Left colon (tissue), 2 donors: ENCODE data around the gene FAM135A. TPM values are rescaled to one million over a fixed set of nuclear protein-coding genes. Genes with fewer than 3 reads are reported as not detected.
"Not testable (repeated sequence)": the region's sequence is repeated elsewhere in the genome, so short reads cannot be mapped to it uniquely, and the experiment has no call there.

Source experiments
- ATAC-seq: fragments of 200-7000 bp; cut with Tn5 transposase; one replicate; pipeline ENCODE4 v1.9.1; 2020; ENCODE audit warnings: mild to moderate bottlenecking, moderate library complexity
- DNase-seq, 2 donors: peaks; one replicate each; pipeline ENCODE4 v3.0.0-alpha.2; 2020
- intact Hi-C, 2 donors: fragments of 100-400 bp; cut with DNase I in 1 of 2; cut with micrococcal nuclease in 1 of 2; formaldehyde crosslinking; loops; one replicate each; pipeline versions ENCODE4 v1.11.2 to v1.14.0; 2022; cut with DNase I, micrococcal nuclease
- total RNA-seq, 2 donors: library from RNA; stranded (reverse); fragmentation: NEBNext Ultra II Directional; extraction: Animal tissue kit (Norgen Biotek cat#: 25700); gene quantifications; one replicate each; pipeline ENCODE4 v1.2.1, GENCODE V29; 2021
- donor health status: DM: no; HTN: no; CAD: no.
- donor health status: DM: yes; HTN: yes; CAD: no.

Gene FAM135A
- total RNA-seq, 2 donors from 2014 or later, result 54.4 to 68.4 TPM

DNA sequence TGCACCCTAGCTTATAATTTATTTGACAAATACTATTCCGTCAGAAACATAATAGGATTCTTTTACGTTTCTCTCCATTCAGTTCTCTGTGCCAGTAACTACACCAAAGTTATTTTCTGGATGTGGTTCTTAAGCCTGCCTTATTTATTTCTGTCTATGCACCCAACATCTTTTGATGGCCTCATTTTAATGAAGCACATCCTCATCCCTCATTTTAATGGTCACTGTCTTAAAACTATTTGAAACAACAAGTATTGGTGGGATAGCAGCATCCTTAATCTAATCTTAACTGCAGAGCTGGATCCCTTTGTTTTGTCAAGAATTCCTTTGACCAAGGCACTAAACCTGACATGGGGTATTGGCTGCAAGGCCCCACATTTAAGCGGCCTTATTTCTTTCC is 11.0 kb downstream of the FAM135A start:
- DNase-seq (no peak), ATAC-seq (no peak)
- intact Hi-C loops, result no loop called here

DNA sequence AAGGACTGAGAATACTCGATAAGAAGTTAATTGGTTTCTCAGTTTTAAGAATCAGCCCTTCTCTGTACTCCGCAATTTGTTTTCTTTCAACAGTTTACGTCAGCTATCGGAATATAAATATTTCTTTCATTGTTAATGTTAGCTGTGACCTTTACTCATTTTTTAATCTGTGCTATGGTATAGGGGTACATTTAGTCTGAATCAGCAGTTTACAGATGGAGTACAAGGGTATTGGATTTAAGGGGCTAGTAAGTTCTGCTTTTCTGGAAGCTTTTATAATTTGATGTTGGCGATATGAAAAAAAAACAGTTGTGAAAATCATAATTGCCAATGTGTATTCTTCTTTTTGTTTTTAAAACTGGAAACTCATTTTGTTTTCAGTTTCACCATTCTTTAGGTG is 23.0 kb downstream of the FAM135A start:
- ATAC-seq, result no peak
- DNase-seq, result no peak
- intact Hi-C loops, result no loop called here

DNA sequence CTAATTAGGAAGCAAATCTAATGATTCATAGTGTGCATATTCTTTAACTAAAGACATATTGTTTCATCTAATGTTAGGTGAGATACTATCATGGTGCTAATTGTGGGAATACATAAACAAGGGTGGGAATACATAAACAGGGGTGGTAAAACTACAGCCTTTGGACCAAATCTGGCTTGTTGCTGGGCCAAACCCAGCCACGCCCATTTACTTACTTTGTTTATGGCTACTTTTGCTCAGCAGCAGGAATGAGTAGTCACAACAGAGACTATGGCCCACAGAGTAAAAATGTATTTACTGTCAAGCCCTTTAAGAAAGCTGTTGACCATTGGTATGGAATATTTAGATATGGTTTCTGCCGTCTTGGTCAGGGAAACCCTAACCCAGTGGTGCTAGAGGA is 31.7 kb downstream of the FAM135A start:
- ATAC-seq, result peak; percentile 99
- intact Hi-C loops, result no loop called here
- no peak for DNase-seq

DNA sequence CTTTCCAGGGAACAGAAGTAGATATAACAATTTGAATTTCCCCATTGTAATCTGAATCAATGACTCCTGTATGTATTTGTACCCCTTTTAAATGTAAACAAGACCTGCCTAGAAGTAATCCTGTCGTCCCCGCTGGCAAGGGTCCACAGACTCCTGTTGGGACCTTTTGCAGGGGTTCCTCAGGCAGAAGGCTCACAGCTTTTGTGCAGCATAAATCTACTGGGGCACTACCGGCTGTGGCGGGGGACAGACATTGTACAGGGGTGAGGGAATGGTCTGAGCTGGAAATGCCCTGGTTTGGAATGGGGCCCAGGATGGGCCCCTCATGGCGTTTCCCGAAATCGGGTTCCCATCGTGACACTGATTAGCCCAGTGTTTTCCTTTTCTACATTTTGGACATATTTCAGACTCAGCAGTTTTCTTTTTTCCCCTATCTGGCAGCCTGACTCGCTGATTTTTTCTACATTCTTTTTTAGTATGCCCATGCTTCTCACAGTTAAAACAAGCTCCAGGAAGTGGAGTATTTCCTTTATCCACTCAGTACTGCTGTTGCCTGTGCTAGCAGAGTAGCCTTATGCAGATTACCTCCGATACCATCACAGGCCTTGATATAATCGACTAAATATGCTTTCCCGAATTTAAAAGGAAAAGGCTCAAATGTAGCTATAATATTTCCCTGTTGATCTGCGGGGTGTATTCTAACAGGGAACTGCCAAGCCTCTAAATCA is 34.2 kb downstream of the FAM135A start:
- ATAC-seq, intact Hi-C loops, DNase-seq: not testable (repeated sequence)

DNA sequence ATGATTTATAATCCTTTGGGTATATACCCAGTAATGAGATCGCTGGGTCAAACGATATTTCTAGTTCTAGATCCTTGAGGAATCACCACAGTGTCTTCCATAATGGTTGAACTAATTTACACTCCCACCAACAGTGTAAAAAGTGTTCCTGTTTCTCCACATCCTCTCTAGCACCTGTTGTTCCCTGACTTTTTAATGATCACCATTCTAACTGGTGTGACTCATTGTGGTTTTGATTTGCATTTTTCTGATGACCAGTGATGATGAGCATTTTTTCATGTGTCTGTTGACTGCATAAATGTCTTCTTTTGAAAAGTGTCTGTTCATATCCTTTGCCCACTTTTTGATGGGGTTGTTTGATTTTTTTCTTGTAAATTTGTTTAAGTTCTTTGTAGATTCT is 40.6 kb downstream of the FAM135A start:
- DNase-seq, ATAC-seq, intact Hi-C loops: not testable (repeated sequence)

DNA sequence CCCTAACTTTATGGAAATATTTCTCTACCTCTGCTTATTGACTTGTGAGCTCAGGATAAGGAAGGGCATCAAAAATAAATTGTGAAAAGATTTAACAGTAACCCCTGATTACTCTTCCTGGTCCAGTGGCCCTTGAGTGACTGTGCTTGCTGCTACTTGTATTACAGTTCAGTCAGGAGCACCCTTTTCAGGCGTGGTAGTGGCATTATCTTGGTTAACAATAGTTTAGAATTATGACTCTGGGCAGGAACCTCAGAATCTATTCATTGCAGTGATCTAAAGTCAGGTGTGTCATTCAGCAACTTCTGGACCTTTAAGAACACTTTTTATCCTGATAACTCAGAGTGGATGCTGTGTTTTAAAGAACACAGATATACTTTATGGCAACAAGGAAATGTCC is 43.4 kb downstream of the FAM135A start:
- intact Hi-C loops, result no loop called here
- ATAC-seq (peak; percentile 98), DNase-seq (no peak)

DNA sequence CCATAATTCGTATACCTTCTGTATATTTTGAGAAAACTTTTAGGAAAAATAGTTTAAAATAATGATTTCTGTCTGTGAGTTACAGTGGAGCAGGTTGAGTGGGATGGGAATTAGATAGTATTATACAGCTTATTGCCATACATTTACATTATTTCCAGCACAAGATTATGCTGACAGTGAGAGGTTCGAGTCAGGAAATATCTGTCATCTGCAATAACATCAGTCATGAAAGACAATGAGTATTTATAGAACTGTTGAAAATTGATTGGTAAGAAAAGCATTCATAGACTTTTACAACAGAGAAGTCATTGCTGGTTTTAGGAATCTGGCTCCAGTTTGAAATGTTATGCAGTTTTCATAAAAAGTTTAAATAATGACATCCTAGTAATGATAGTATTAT is 45.9 kb downstream of the FAM135A start:
- intact Hi-C loops, result no loop called here
- DNase-seq, result no peak
- no peak for ATAC-seq

DNA sequence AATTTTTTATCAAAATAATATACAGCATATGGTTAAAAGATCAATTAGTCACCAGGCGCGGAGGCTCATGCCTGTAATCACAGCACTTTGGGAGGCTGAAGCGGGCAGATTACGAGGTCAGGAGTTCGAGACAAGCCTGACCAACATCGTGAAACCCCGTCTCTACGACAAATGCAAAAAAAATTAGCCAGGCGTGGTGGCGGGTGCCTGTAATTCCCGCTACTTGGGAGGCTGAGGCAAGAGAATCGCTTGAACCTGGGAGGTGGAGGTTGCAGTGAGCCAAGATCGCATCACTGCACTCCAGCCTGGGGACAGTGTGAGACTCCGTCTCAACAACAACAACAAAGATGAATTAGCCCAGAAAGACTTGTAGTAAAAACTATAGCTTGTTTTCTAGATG is 46.4 kb downstream of the FAM135A start:
- ATAC-seq, intact Hi-C loops, DNase-seq: not testable (repeated sequence)

DNA sequence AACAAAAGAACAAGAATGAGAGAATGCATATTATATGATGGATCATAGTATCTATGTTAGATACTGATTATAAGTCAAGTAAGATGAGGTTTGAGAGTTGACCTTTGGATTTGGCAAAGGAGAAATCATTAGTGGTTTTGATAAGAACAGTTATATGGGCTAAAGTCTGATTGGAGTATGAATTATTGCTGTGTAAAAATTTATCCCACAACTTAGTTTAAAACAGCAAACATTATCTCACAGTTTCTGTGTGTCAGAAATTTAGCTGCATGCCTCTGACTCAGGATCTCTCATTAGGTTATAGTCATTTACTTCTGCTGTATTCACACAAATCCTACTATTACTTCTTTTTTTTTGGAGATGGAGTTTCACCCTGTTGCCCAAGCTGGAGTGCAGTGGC is 56.7 kb downstream of the FAM135A start:
- no peak for DNase-seq

DNA sequence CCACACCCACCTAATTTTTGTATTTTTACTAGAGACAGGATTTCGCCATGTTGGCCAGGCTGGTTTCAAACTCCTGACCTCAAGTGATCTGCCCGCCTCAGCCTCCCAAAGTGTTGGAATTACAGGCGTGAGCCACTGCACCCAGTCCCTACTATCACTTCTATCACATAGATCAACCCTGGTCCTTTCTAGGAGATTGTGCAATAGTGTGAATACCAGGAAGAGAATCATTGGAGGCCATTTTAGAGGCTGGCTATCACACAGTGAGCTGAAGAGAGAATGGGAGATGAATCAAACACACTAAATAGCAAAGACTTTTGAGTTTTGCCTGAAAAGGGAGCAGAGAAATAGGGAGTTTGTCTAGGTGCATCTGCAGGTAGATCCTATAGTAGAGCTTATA is 57.2 kb downstream of the FAM135A start:
- DNase-seq, result not testable (repeated sequence)

More for the DNA sequence above, 56.7 kb downstream of the FAM135A start:
- intact Hi-C loops, result no loop called here
- ATAC-seq, result peak; percentile 62

DNA sequence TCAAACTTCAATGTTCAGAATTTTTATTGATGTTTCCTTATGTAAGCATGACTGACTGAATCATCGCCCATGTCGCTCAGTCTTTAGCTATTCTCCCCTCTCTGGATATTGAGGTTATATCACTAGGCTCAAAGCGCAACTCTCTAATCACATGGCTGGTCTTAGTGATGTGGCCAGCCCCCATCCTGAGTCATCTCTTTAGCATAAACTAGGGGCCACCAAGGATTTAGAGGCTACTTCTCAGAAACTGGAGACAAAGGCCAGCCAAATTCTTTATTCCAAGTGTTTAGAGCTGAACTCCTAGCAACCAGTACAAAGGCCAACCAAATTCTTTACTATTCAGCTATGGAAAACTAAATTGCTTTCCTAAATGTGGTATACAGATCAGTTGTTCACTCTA is 61.4 kb downstream of the FAM135A start:
- no peak for DNase-seq
- intact Hi-C loops, result no loop called here
- no peak for ATAC-seq

More for the DNA sequence above, 57.2 kb downstream of the FAM135A start:
- peak; percentile 79 for ATAC-seq
- intact Hi-C loops, result not testable (repeated sequence)

DNA sequence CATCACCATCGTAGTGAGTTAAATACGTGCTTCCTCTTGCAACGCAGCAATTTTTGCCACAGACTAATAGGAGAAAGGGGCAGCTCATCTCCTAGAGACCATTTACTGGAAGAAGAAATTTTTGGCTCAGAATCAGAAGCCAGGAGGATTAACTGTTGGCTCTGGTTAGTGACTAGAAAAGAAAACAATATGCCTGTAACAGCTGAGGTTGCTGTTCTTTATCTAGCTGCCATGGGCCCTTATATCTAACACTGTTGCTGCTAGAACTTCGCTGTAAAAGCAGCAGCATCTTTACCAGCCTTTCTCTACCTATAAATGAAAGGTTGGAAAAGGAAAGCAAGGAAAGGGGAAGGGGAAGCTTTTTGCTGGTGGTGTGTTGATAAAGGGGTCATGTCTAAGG is 65.9 kb downstream of the FAM135A start:
- no peak for ATAC-seq
- no peak for DNase-seq
- intact Hi-C loops, result no loop called here

DNA sequence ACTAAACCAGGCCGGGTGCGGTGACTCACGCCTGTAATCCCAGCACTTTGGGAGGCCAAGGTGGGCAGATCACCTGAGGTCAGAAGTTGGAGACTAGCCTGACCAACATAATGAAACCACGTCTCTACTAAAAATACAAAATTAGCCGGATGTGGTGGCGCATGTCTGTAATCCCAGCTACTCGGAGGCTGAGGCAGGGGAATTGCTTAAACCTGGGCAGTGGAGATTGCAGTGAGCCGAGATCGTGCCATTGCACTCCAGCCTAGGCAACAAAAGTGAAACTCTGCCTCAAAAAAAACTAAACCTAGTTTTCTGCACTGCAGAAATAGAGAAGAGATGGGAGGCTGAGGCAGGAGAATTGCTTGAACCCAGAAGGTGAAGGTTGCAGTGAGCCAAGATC is 73.3 kb downstream of the FAM135A start:
- intact Hi-C loops, ATAC-seq, DNase-seq: not testable (repeated sequence)

DNA sequence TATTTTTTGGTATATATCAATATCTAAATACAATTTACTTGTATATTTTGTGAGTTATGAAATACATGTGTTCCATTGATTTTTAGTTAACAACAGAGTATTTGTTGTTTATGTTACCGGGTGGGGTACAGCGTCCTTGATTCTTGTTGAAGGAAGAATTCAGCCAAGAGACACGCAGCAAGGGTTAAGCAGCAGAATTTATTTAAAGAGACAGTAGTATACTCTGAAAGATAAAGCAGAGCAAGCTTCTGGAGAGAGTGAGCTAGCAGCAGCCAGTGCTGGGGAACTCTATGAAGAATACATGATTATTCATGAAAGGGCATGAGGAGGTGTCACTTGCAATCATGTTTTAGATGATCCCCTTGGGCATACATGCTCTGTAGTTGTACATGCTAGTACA is 76.1 kb downstream of the FAM135A start:
- DNase-seq, result no peak
- no peak for ATAC-seq
- intact Hi-C loops, result no loop called here

DNA sequence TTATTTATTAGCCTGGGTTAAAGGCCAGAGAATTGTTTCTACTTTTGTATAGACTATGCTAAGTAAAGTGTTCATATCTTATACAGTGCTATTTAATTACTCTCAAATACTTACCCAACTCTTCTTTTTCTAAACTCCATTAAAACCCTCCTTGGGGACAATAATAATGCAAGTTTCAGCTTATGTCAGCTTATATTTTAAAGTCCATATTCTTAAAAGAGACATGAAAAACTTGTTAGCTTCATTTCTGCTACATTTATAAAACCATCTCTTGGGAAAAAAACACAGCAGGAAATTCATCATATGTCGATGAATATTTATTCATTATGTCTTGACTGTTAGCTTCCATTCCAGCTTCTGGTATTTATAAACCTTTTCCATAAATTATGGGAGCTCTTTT is 81.5 kb downstream of the FAM135A start:
- ATAC-seq (no peak), DNase-seq (no peak)
- intact Hi-C loops, result no loop called here

DNA sequence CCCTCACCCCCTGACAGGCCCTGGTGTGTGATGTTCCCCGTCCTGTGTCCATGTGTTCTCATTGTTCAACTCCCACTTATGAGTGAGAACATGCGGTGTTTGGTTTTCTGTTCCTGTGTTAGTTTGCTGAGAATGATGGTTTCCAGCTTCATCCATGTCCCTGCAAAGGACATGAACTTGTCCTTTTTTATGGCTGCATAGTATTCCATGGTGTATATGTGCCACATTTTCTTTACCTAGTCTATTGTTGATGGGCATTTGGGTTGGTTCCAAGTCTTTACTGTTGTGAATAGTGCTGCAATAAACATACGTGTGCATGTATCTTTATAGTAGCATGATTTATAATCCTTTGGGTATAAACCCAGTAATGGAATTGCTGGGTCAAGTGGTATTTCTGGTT is 82.5 kb downstream of the FAM135A start:
- DNase-seq, intact Hi-C loops, ATAC-seq: not testable (repeated sequence)

DNA sequence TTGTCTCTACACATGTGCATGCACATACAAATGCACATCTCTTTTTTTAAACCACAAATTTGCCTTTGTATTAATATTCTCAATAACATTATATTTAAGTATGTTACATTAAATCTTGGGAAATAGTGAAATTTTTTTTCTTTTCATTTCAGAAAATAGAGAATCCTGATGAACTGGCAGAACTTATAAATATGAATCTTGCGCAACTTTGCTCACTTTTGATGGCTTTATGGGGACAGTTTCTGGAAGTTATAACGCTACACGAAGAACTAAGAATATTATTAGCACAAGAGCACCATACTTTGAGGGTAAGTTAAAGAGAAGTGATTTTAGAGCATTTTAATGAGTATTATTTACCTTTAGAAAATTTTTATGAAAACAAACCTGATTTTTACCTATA is 89.2 kb downstream of the FAM135A start:
- ATAC-seq (no peak), DNase-seq (no peak)
- intact Hi-C loops, result no loop called here

DNA sequence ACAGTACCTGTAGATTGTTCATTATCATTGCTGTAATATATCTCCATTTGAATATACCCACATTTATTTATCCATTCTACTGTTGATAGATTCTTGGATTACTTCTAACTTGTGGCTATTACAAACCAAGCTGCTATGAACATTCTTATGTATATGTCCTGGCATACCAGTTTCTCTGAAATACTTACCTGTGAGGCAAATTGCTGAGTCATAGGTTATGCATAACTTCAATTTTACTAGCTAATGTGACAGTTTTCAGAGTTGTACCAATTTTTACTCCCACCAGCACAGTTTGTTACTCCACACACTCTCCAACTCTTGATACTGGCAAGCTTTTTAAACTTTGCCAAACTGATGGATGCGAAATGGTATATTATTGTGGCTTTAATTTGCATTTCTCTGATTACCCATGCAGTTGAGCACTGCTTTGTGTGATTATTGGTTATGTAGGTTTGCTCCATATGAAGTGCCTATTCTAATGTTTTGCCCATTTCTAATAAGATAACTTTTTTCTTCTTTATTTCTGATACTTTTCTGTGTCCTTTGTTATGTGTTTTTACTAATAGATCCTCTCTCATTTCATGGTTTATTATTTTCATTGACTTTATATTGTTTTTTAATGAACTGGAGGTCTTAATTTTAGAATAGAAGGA is 90.6 kb downstream of the FAM135A start:
- DNase-seq, result no peak
- intact Hi-C loops, result no loop called here
- no peak for ATAC-seq

DNA sequence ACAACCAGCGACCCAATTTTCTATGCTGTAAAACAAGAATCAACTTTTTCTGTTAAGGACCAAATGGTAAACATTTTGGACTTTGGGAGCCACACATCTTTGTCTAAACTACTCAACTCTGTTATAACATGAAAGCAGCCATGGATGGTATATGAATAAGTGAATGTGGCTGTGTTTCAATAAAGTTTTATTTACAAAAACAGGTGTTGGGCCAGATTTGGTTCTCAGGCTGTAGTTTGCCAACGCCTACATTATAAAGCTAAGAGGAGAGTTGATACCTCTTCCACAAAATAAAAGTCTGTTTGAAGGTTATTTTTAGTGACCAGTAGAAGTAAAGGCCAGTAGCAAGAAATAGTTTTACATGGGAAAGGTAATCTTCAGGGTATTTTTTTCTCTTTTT is 93.0 kb downstream of the FAM135A start:
- ATAC-seq (no peak), DNase-seq (no peak)
- intact Hi-C loops, result no loop called here

DNA sequence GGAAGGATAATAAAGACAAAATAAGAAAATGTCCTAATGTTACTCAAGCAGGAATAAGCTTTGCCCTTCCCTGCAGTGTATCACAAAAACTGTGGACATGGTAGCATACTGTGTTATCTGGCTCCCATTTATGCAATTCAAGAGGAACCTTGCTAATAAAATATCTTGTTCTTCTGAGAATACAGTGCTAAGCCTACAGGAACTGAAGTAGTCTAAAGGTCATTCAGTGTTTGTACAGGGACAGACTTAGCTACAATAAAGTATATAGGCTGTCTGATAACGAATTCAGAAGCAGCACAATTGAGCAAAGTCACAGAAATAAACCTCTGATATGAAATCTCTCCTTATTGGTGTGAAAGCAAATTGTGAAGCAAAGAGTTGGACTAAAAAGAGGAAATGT is 93.9 kb downstream of the FAM135A start:
- ATAC-seq, result peak; percentile 97

DNA sequence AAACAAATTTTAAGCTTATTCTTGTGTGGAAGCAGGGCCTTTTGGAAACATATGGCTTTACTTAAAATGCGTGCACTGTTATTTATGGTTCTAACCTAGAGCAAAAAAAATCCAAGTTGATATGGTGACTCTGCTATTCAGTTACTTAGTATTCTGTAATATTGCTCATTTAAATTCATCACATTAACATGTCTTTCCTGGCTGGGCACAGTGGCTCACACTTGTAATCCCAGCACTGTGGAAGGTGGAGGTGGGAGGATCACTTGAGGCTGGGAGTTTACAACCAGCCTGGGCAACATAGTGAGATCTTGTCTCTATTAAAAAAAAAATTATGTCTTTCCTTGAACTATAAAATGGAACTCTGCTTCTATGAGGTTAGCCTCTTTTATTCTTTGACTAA is 95.6 kb downstream of the FAM135A start:
- DNase-seq, result no peak
- peak; percentile 19 for ATAC-seq
- intact Hi-C loops, result no loop called here

More for the DNA sequence above, 93.9 kb downstream of the FAM135A start:
- DNase-seq, result no peak
- intact Hi-C loops, result no loop called here
